A549 (cell line): ENCODE data around the gene GJA4.

Experiments
- CHD2 ChIP-seq: fragments of 150-350 bp; IDR thresholded peaks from 2 replicates; pipeline ENCODE4 v1.6.1; 2014; ENCODE audit warnings: low read length; ENCODE audit not compliant: partially characterized antibody
- HOXB5 ChIP-seq: fragments of 250-450 bp; sonication (Bioruptor Pico); IDR thresholded peaks from 2 replicates; pipeline ENCODE4 v1.5.0; 2020; ENCODE audit warnings: mild to moderate bottlenecking, moderate library complexity

DNA sequence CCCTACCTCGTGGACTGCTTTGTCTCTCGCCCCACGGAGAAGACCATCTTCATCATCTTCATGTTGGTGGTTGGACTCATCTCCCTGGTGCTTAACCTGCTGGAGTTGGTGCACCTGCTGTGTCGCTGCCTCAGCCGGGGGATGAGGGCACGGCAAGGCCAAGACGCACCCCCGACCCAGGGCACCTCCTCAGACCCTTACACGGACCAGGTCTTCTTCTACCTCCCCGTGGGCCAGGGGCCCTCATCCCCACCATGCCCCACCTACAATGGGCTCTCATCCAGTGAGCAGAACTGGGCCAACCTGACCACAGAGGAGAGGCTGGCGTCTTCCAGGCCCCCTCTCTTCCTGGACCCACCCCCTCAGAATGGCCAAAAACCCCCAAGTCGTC is 2.0 kb downstream of the GJA4 start:
- TF ChIP-seq HOXB5 (CRISPR knock-in tag), result no peak
- no peak for TF ChIP-seq CHD2
